ENCODE data around the gene UNKL. TPM values are rescaled to one million over a fixed set of nuclear protein-coding genes. Genes with fewer than 3 reads are reported as not detected.
A peak's percentile ranks its signal among the peaks of the same experiment; 100 is the strongest.

UNKL gene
- total RNA-seq, 1 experiment from 2014 or later: 18.8 TPM

GRCh38 chr16:1364510-1364909 lies 50.0 kb downstream of the UNKL start:
- no TSS peak for BruUV-seq (replicated peaks)

GRCh38 chr16:1363501-1364041 lies 50.9 kb downstream of the UNKL start:
- TF ChIP-seq EZH2 (IDR thresholded peaks at IDR 0.05; ENCODE audit: low read length, unreplicated experiment) (no peak), EZH2phosphoT487 (IDR thresholded peaks at IDR 0.05; ENCODE audit: borderline replicate concordance, low read length) (no peak), CTCF (conservative IDR thresholded peaks at IDR 0.05; ENCODE audit: low read depth, low read length) (peak; percentile 72)

More at GRCh38 chr16:1364510-1364909, 50.0 kb downstream of the UNKL start:
- peaks cover 16% of the 10 kb centered on the region for H3K36me3 ChIP-seq (ENCODE audit: low read depth, low read length)
- no peak overlapping the region for H3K4me2 ChIP-seq (ENCODE audit: low read length)
- ChIA-PET POLR2A (ENCODE audit: unreplicated experiment) (no interaction called here), CTCF (interaction anchor here (0.6 kb wide), 1 partner anchor 586 kb away, joined by 10 read pairs; no protein-coding TSS in a partner anchor)
- H3K27me3 ChIP-seq (ENCODE audit: low read length): no peaks in the 10 kb centered on the region
- no peak overlapping the region for H2AFZ ChIP-seq (ENCODE audit: low read length)
- DNase-seq (no peak), ATAC-seq (no peak)
- H3K27ac ChIP-seq (ENCODE audit: low read length): no peak overlapping the region
- no peak overlapping the region for H3K9ac ChIP-seq (ENCODE audit: low read length)
- intact Hi-C loops (cut with micrococcal nuclease): no loop called here
- H3K9me3 ChIP-seq (ENCODE audit: low read length): no peaks in the 10 kb centered on the region
- TF ChIP-seq EZH2phosphoT487 (IDR thresholded peaks at IDR 0.05; ENCODE audit: borderline replicate concordance, low read length) (no peak), EZH2 (IDR thresholded peaks at IDR 0.05; ENCODE audit: low read length, unreplicated experiment) (no peak), CTCF (conservative IDR thresholded peaks at IDR 0.05; ENCODE audit: low read depth, low read length) (no peak)
- peaks cover 35% of the 10 kb centered on the region for H3K79me2 ChIP-seq (ENCODE audit: low read length)
- no peaks in the 10 kb centered on the region for H3F3A ChIP-seq (ENCODE audit: low read length, unreplicated experiment)
- no peaks in the 10 kb centered on the region for H4K20me1 ChIP-seq (ENCODE audit: low read length)
- H3K9me2 ChIP-seq (replicated peaks; ENCODE audit: low read length): no peaks in the 10 kb centered on the region
- no peak overlapping the region for H3K4me3 ChIP-seq (ENCODE audit: low read length)
- no peaks in the 10 kb centered on the region for H3K4me1 ChIP-seq (ENCODE audit: insufficient read depth, low read length)

GRCh38 chr16:1362807-1363206 lies 51.7 kb downstream of the UNKL start:
- Histone ChIP-seq H2AFZ (ENCODE audit: low read length) (no peak overlapping the region), H3K79me2 (ENCODE audit: low read length) (peaks cover 49% of the 10 kb centered on the region), H3K4me3 (ENCODE audit: low read length) (no peak overlapping the region), H3K9ac (ENCODE audit: low read length) (no peak overlapping the region), H3K4me1 (ENCODE audit: insufficient read depth, low read length) (peaks cover 8% of the 10 kb centered on the region; the same call in 1 of the 2 replicates), H3K4me2 (ENCODE audit: low read length) (no peak overlapping the region), H3K27ac (ENCODE audit: low read length) (no peak overlapping the region), H3K9me3 (ENCODE audit: low read length) (no peaks in the 10 kb centered on the region), H3F3A (ENCODE audit: low read length, unreplicated experiment) (no peaks in the 10 kb centered on the region), H3K9me2 (replicated peaks; ENCODE audit: low read length) (no peaks in the 10 kb centered on the region), H3K27me3 (ENCODE audit: low read length) (no peaks in the 10 kb centered on the region), H3K36me3 (ENCODE audit: low read depth, low read length) (peaks cover 18% of the 10 kb centered on the region), H4K20me1 (ENCODE audit: low read length) (no peaks in the 10 kb centered on the region)
- TF ChIP-seq EZH2 (IDR thresholded peaks at IDR 0.05; ENCODE audit: low read length, unreplicated experiment) (no peak), EZH2phosphoT487 (IDR thresholded peaks at IDR 0.05; ENCODE audit: borderline replicate concordance, low read length) (no peak)
- DNase-seq (no peak), ATAC-seq (no peak)
- BruUV-seq (replicated peaks): TSS peak; percentile 71
- intact Hi-C loops (cut with micrococcal nuclease): no loop called here
- CTCF ChIA-PET: no interaction called here
- POLR2A ChIA-PET (ENCODE audit: unreplicated experiment): no interaction called here

More at GRCh38 chr16:1363501-1364041, 50.9 kb downstream of the UNKL start:
- H3K9ac ChIP-seq (ENCODE audit: low read length): no peak overlapping the region
- H3K4me2 ChIP-seq (ENCODE audit: low read length): no peak overlapping the region
- peak; percentile 46 for DNase-seq
- H4K20me1 ChIP-seq (ENCODE audit: low read length): no peaks in the 10 kb centered on the region
- no peaks in the 10 kb centered on the region for H3F3A ChIP-seq (ENCODE audit: low read length, unreplicated experiment)
- peak; percentile 80 for ATAC-seq
- no TSS peak for BruUV-seq (replicated peaks)
- H3K9me2 ChIP-seq (replicated peaks; ENCODE audit: low read length): no peaks in the 10 kb centered on the region
- H3K9me3 ChIP-seq (ENCODE audit: low read length): no peaks in the 10 kb centered on the region
- ChIA-PET POLR2A (ENCODE audit: unreplicated experiment) (no interaction called here), CTCF (no interaction called here)
- no peak overlapping the region for H2AFZ ChIP-seq (ENCODE audit: low read length)
- H3K4me3 ChIP-seq (ENCODE audit: low read length): no peak overlapping the region
- H3K79me2 ChIP-seq (ENCODE audit: low read length): peaks cover 43% of the 10 kb centered on the region
- H3K4me1 ChIP-seq (ENCODE audit: insufficient read depth, low read length): 0 out of 2 replicates have a peak, but pooled peaks cover under 1% of the 10 kb centered on the region
- no peak overlapping the region for H3K27ac ChIP-seq (ENCODE audit: low read length)
- intact Hi-C loops (cut with micrococcal nuclease): no loop called here
- no peaks in the 10 kb centered on the region for H3K27me3 ChIP-seq (ENCODE audit: low read length)
- peaks cover 18% of the 10 kb centered on the region for H3K36me3 ChIP-seq (ENCODE audit: low read depth, low read length)
